Measurements from ENCODE around the gene NEU3. TPM values are rescaled to one million over a fixed set of nuclear protein-coding genes. Genes with fewer than 3 reads are reported as not detected.

Gene NEU3
- total RNA-seq, 1 experiment from 2014 or later = 29.0 TPM

DNA sequence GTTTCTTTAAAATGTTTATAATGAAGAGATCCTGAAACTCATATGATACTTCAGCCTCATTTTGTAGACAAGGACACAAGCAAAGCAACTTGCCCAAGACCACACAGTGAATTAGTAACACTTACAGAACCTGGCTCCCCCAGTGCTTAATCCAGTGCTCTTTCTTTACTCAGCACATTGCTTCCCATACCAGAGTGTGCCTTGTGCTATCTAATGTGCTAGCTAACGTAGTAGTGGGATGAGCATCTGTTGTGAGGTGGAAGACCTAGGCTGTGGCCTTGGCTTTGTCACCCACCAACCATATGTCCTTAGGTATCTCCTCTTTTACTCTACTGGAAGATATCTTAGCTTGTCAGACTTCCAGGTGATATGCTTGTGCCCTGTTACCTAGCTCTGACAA, 34.5 kb upstream of the NEU3 start:
- Histone ChIP-seq H3K9me3 (ENCODE audit: control insufficient read depth, insufficient read depth, low read depth, low read length) (no peaks in the 10 kb centered on the region), H3K36me3 (ENCODE audit: control insufficient read depth, insufficient read depth, low read length) (peaks cover 12% of the 10 kb centered on the region), H3K27me3 (ENCODE audit: control insufficient read depth, insufficient read depth, low read length) (no peaks in the 10 kb centered on the region), H3K4me1 (ENCODE audit: control insufficient read depth, insufficient read depth, low read length) (peaks cover 14% of the 10 kb centered on the region), H3K27ac (ENCODE audit: low read length) (no peak overlapping the region), H3K4me3 (ENCODE audit: low read depth in 2 of 2, low read length in 2 of 2) (no peak overlapping the region)
- ChIA-PET CTCF (no interaction called here), POLR2A (no interaction called here)
- in situ Hi-C loops (cut with HindIII; ENCODE audit: low pct_unique_long_range_greater_than_20kb, low sequenced_read_pairs) (no loop called here), intact Hi-C loops (cut with micrococcal nuclease; ENCODE audit: unreplicated experiment) (no loop called here)
- no TSS peak for BruUV-seq (replicated peaks)
- no peak for ATAC-seq
- TF ChIP-seq SIN3A (IDR thresholded peaks at IDR 0.05; ENCODE audit: borderline replicate concordance, insufficient read depth, low read depth, low read length) (no peak), TCF7L2 (IDR thresholded peaks at IDR 0.05; ENCODE audit: low read depth, low read length) (no peak), POLR2AphosphoS5 (IDR thresholded peaks at IDR 0.05; ENCODE audit: low read depth, low read length) (no peak)
- TF ChIP-seq, protein P1, sequence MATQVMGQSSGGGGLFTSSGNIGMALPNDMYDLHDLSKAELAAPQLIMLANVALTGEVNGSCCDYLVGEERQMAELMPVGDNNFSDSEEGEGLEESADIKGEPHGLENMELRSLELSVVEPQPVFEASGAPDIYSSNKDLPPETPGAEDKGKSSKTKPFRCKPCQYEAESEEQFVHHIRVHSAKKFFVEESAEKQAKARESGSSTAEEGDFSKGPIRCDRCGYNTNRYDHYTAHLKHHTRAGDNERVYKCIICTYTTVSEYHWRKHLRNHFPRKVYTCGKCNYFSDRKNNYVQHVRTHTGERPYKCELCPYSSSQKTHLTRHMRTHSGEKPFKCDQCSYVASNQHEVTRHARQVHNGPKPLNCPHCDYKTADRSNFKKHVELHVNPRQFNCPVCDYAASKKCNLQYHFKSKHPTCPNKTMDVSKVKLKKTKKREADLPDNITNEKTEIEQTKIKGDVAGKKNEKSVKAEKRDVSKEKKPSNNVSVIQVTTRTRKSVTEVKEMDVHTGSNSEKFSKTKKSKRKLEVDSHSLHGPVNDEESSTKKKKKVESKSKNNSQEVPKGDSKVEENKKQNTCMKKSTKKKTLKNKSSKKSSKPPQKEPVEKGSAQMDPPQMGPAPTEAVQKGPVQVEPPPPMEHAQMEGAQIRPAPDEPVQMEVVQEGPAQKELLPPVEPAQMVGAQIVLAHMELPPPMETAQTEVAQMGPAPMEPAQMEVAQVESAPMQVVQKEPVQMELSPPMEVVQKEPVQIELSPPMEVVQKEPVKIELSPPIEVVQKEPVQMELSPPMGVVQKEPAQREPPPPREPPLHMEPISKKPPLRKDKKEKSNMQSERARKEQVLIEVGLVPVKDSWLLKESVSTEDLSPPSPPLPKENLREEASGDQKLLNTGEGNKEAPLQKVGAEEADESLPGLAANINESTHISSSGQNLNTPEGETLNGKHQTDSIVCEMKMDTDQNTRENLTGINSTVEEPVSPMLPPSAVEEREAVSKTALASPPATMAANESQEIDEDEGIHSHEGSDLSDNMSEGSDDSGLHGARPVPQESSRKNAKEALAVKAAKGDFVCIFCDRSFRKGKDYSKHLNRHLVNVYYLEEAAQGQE (IDR thresholded peaks at IDR 0.05; ENCODE audit: insufficient read depth in 1 of 2, low read depth in 2 of 2, low read length in 1 of 2) = no peak
- no peak for DNase-seq (ENCODE audit: low read depth, low spot score)

DNA sequence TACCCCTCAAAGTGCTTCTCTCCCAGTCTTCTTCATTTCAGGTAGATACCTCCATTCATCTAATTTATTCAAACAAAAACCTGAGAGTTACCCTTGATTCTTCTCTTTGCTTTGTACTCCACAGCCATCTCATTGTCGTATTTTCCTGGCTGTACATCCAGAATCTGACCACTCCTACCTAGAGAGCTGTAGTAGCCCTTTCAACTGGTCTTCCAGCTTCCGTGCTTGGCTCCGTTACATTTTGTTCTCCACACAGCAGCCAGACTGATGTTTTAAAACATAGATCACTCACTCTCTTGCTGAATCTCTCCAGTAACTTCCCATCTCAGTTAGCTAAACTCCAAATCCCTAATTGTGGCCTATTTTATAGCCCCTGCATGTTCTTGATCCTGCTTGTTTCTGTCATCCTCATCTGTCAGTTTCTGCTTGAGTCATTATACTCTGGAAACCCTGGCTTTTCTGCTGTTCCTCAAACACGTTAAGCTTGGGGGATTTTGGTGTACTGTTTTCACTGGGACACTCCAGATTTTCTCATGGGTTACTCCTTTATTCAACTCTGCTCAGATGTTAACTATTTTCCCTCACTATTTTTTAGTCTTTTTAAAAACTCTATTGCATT, 32.2 kb upstream of the NEU3 start:
- ATAC-seq (no peak), DNase-seq (ENCODE audit: low read depth, low spot score) (no peak)
- ChIA-PET CTCF (no interaction called here), POLR2A (interaction anchor here (0.5 kb wide), 1 partner anchor 558 kb away, joined by 3 read pairs; no protein-coding TSS in a partner anchor)
- TF ChIP-seq TCF7L2 (IDR thresholded peaks at IDR 0.05; ENCODE audit: low read depth, low read length) (no peak), POLR2AphosphoS5 (IDR thresholded peaks at IDR 0.05; ENCODE audit: low read depth, low read length) (no peak), SIN3A (IDR thresholded peaks at IDR 0.05; ENCODE audit: borderline replicate concordance, insufficient read depth, low read depth, low read length) (no peak)
- TF ChIP-seq, protein P1 (IDR thresholded peaks at IDR 0.05; ENCODE audit: insufficient read depth in 1 of 2, low read depth in 2 of 2, low read length in 1 of 2) = no peak
- TF ChIP-seq, protein P2, sequence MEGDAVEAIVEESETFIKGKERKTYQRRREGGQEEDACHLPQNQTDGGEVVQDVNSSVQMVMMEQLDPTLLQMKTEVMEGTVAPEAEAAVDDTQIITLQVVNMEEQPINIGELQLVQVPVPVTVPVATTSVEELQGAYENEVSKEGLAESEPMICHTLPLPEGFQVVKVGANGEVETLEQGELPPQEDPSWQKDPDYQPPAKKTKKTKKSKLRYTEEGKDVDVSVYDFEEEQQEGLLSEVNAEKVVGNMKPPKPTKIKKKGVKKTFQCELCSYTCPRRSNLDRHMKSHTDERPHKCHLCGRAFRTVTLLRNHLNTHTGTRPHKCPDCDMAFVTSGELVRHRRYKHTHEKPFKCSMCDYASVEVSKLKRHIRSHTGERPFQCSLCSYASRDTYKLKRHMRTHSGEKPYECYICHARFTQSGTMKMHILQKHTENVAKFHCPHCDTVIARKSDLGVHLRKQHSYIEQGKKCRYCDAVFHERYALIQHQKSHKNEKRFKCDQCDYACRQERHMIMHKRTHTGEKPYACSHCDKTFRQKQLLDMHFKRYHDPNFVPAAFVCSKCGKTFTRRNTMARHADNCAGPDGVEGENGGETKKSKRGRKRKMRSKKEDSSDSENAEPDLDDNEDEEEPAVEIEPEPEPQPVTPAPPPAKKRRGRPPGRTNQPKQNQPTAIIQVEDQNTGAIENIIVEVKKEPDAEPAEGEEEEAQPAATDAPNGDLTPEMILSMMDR (IDR thresholded peaks at IDR 0.05) = no peak
- H3K4me1 ChIP-seq (ENCODE audit: control insufficient read depth, insufficient read depth, low read length) = 0 out of 2 replicates have a peak, but pooled peaks cover 2% of the 10 kb centered on the region
- no peaks in the 10 kb centered on the region for H3K9me3 ChIP-seq (ENCODE audit: control insufficient read depth, insufficient read depth, low read depth, low read length)
- no peak overlapping the region for H3K4me3 ChIP-seq (ENCODE audit: low read depth in 2 of 2, low read length in 2 of 2)
- H3K36me3 ChIP-seq (ENCODE audit: control insufficient read depth, insufficient read depth, low read length) = peaks cover 9% of the 10 kb centered on the region; the same call in 1 of the 2 replicates
- H3K27me3 ChIP-seq (ENCODE audit: control insufficient read depth, insufficient read depth, low read length) = no peaks in the 10 kb centered on the region
- intact Hi-C loops (cut with micrococcal nuclease; ENCODE audit: unreplicated experiment) = no loop called here
- no peak overlapping the region for H3K27ac ChIP-seq (ENCODE audit: low read length)
- no TSS peak for BruUV-seq (replicated peaks)
- in situ Hi-C loops (cut with HindIII; ENCODE audit: low pct_unique_long_range_greater_than_20kb, low sequenced_read_pairs) = no loop called here

All from Panc1 (cell line).